C4-2B (cell line): ENCODE results near the gene HADH.
"Not testable (repeated sequence)": the region's sequence is repeated elsewhere in the genome, so short reads cannot be mapped to it uniquely, and the experiment has no call there.

ENCODE experiments used
- H3K27ac ChIP-seq: fragments of 450-650 bp; 2 replicates; pipeline ENCODE4 v1.5.1; 2017
- ZFX ChIP-seq: fragments of 450-650 bp; IDR thresholded peaks from 2 replicates; pipeline ENCODE4 v1.6.1; 2017
- TF ChIP-seq, protein P1 (sequence below): fragments of 450-650 bp; conservative IDR thresholded peaks from 2 replicates; pipeline ENCODE4 v1.5.1; 2017; ENCODE audit warnings: mild to moderate bottlenecking

HADH gene

DNA sequence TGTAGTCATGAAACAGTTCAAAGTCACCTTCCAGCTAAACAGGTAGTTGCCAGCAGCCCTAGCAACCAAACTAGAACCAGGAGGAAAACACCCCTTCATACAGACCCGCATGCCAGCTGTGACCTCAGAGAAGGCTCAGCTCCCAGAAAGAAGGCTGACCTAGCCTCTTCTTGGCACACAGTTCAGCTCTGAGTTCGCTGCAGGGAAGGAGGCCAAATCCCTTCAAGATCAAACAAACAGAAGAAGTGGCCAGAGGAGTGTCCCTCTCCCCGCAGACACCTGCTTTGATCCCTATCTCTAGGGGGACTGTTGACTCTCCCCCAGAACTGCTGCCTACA lies 56.0 kb downstream of the HADH start:
- TF ChIP-seq, protein P1, sequence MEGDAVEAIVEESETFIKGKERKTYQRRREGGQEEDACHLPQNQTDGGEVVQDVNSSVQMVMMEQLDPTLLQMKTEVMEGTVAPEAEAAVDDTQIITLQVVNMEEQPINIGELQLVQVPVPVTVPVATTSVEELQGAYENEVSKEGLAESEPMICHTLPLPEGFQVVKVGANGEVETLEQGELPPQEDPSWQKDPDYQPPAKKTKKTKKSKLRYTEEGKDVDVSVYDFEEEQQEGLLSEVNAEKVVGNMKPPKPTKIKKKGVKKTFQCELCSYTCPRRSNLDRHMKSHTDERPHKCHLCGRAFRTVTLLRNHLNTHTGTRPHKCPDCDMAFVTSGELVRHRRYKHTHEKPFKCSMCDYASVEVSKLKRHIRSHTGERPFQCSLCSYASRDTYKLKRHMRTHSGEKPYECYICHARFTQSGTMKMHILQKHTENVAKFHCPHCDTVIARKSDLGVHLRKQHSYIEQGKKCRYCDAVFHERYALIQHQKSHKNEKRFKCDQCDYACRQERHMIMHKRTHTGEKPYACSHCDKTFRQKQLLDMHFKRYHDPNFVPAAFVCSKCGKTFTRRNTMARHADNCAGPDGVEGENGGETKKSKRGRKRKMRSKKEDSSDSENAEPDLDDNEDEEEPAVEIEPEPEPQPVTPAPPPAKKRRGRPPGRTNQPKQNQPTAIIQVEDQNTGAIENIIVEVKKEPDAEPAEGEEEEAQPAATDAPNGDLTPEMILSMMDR = no peak
- TF ChIP-seq ZFX = no peak
- H3K27ac ChIP-seq = no peak overlapping the region

DNA sequence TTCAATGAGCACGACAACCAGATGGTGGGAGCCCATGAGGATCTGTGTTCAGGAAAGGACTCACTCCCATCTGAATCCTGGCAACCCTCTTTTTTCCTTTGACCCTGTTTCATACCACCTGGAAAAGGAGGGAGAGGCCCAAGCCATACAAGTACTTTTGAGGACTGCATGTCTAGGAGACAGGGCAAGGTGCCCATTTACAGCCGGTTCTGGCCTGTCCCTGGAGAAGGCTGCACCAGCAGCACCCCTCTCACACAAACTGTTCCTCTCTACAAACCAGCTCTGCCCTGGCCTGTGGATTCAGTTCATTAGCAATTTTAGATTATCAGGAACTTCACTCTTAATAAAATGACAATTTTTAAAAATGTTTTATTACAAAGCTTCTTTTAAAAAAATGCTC lies 57.5 kb downstream of the HADH start:
- no peak overlapping the region for H3K27ac ChIP-seq
- TF ChIP-seq ZFX = no peak
- TF ChIP-seq, protein P1 = no peak

DNA sequence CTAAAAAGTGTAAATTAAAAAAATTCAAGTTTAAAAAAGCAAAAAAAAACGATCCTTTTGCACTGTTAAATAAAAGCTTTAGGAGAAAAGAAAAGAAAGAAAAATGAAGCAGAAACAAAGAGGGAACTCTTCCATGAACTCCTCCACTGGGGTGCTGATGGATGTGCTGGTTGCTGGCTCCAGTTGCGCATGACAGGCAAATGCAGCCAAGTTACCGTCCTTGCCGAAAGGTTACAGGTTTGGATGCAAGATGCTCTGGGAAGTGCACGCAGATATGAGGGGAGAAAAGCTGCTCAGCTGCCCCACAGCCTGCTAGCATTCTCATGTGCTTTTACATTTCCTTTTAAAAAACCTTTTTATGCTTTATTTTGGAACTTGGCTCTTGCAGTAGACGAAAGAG lies 58.5 kb downstream of the HADH start:
- TF ChIP-seq, protein P1 = no peak
- TF ChIP-seq ZFX = no peak
- H3K27ac ChIP-seq = no peak overlapping the region

DNA sequence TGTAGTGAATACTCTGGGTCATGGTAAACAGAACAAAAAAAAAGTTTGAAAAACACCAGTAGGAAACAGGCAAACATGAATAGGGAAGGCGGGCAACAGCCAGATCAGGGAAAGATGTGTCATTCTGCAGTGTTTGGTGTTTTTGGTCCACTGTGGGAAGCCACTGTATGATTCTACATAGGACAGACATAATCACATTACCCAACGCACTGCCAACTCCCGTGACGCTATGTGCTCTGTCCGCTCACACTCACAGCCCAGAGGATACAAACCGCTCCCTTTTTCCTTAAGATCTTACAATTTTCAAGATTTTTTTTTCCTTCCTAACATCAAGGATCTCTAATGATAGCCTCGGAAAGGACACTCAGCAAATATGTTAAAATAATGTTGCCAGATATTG lies 59.3 kb downstream of the HADH start:
- H3K27ac ChIP-seq = no peak overlapping the region
- TF ChIP-seq ZFX = no peak
- TF ChIP-seq, protein P1 = no peak

DNA sequence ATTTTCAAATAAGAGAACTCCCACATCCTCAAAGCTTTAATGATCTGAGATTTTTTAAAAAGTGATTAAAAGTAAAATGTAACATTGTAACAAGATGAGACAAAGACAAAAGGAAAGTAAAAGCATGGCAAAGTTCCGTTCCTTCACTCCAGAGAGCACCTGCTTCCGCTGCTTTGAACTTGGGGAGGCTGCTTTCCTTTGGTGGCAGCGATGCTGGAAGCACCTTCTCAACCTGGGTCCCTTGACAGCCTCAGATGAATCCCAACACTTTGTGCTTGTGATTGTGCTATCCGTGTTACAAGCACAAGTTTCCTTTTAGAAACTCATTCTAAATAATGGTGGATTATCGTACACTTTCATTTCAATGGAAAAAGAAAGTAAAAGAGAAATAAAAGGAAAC lies 59.7 kb downstream of the HADH start:
- no peak overlapping the region for H3K27ac ChIP-seq

DNA sequence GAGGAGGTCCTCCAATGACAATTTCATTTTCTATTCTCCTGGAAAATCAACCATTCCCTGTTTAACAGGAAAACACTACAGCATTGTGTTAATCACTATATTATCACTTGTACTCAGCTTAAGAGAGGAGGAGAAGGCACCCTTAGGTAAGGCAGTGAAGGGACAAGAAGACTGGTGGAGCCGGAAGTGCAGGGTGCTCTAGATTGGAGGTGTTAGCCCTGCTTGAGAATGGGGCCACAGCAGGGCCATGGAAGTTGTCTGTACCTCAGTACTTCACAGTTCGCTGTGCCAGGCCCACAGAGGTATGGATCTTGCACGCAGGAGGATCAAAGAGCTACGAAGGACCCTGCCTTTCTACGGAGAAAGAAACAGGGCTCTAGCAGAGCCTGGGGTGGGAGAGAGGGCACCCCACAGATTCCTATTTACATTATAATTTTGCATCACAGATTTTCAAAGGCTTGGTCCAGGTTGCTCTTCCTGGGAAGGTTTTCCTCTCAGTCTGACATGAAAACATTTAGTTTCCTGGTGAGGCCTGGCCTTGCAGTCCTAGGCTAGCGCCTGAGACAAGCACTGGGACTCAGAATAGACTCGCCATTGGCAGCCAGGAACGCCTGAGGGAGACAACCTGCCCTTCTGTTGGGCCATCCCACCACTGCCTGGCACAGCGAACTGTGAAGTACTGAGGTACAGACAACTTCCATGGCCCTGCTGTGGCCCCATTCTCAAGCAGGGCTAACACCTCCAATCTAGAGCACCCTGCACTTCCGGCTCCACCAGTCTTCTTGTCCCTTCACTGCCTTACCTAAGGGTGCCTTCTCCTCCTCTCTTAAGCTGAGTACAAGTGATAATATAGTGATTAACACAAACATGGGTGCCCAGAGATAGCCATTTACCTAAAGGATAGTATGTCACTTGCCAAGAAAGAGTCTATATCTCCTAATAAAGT lies 60.8 kb downstream of the HADH start:
- not testable (repeated sequence) for H3K27ac ChIP-seq

More for the DNA sequence above, 59.7 kb downstream of the HADH start:
- no peak for TF ChIP-seq ZFX
- TF ChIP-seq, protein P1 = no peak

DNA sequence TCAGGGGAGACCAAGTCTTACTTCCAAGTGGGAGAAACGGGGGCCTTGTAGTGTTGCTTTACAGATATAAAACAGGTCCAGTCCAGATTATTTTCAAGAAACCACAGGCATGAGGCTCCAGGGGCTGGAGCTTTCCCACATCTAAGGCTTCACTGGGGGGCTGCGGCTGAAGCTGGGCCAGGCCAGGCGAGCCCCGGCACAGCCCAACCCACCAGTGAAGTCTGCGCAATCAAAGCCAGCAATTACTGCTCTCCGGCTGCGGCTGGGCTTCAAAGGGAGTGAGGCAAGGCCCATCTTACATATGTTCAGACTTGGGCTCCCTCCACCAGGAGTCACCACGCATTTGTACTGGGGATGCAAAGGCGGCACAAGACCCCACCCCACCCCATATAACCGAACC lies 61.7 kb downstream of the HADH start:
- TF ChIP-seq, protein P1 = no peak
- TF ChIP-seq ZFX = no peak
- no peak overlapping the region for H3K27ac ChIP-seq
